CD14-positive monocyte (primary cell): Measurements from ENCODE around the gene RABL6. TPM values are rescaled to one million over a fixed set of nuclear protein-coding genes. Genes with fewer than 3 reads are reported as not detected.

Source experiments
- DNase-seq, 3 donors: peaks; one replicate each; pipeline ENCODE4 v3.0.0-alpha.2; 2011 to 2022
- H2AFZ ChIP-seq: 2 replicates; pipeline ENCODE4 v1.6.0; 2012; ENCODE audit warnings: mild to moderate bottlenecking, low read depth, low read length, inconsistent platforms; ENCODE audit not compliant: insufficient read depth, poor library complexity, severe bottlenecking
- H3K27ac ChIP-seq, 2 donors: 1 replicate in 1 of 2; 2 replicates in 1 of 2; pipeline ENCODE4 v1.5.1; 2012 to 2013; ENCODE audit warnings: low read length in 2 of 2, control low read depth in 1 of 2, inconsistent platforms in 1 of 2, low read depth in 1 of 2, mild to moderate bottlenecking in 1 of 2
- H3K27me3 ChIP-seq, 2 donors: one replicate each; pipeline versions ENCODE4 v1.6.0 to v1.6.1; 2011 to 2013; ENCODE audit warnings: low read length in 2 of 2; ENCODE audit not compliant: control insufficient read depth in 2 of 2, insufficient read depth in 2 of 2
- H3K36me3 ChIP-seq, 2 donors: replicated peaks in 1 of 2; 1 replicate in 1 of 2; 2 replicates in 1 of 2; pipeline versions ENCODE4 v1.5.1 to v1.6.1; 2012 to 2013; ENCODE audit warnings: low read length in 2 of 2, control low read depth in 1 of 2, inconsistent platforms in 1 of 2, mild to moderate bottlenecking in 1 of 2; ENCODE audit not compliant: insufficient read depth in 2 of 2, control insufficient read depth in 1 of 2
- H3K4me1 ChIP-seq, 2 donors: 1 replicate in 1 of 2; 2 replicates in 1 of 2; pipeline versions ENCODE4 v1.5.1 to v1.6.1; 2012 to 2013; ENCODE audit warnings: low read length in 2 of 2, control low read depth in 1 of 2, inconsistent platforms in 1 of 2, mild to moderate bottlenecking in 1 of 2, moderate library complexity in 1 of 2; ENCODE audit not compliant: insufficient read depth in 2 of 2, control insufficient read depth in 1 of 2
- H3K4me2 ChIP-seq: replicated peaks from 2 replicates; pipeline ENCODE3; 2012; ENCODE audit warnings: low read length, moderate library complexity, mild to moderate bottlenecking; ENCODE audit not compliant: poor library complexity, severe bottlenecking; ENCODE audit errors: extremely low read depth
- H3K4me3 ChIP-seq, 3 experiments: fragments of 200-600 bp in 1 of 3; sonication (generic) in 1 of 3; replicated peaks in 1 of 3; 1 replicate in 2 of 3; 2 replicates in 1 of 3; pipeline ENCODE4 v1.5.1; 2011 to 2013; ENCODE audit warnings: low read length in 3 of 3, mild to moderate bottlenecking in 3 of 3, control low read depth in 2 of 3, low read depth in 2 of 3, inconsistent platforms in 1 of 3, moderate library complexity in 1 of 3
- H3K79me2 ChIP-seq: 2 replicates; pipeline ENCODE4 v1.6.0; 2012; ENCODE audit warnings: mild to moderate bottlenecking, control low read depth, inconsistent platforms, low read length, moderate library complexity; ENCODE audit not compliant: insufficient read depth
- H3K9ac ChIP-seq: 2 replicates; pipeline ENCODE4 v1.6.0; 2017; ENCODE audit warnings: low read length, mild to moderate bottlenecking; ENCODE audit not compliant: insufficient read depth, poor library complexity, severe bottlenecking
- H3K9me3 ChIP-seq, 2 donors: replicated peaks in 1 of 2; 1 replicate in 1 of 2; 2 replicates in 1 of 2; pipeline versions ENCODE4 v1.5.1 to v1.6.1; 2012 to 2013; ENCODE audit warnings: low read length in 2 of 2, control low read depth in 1 of 2; ENCODE audit not compliant: control insufficient read depth in 1 of 2, insufficient read depth in 1 of 2
- H4K20me1 ChIP-seq: 2 replicates; pipeline ENCODE4 v1.6.0; 2012; ENCODE audit warnings: mild to moderate bottlenecking, low read length, control low read depth, moderate library complexity; ENCODE audit not compliant: insufficient read depth
- H3K27ac Mint-ChIP-seq, 7 donors: one replicate each; pipeline ENCODE4 v1.8.0; 2020; ENCODE audit warnings: mild to moderate bottlenecking in 7 of 7, mixed read lengths in 7 of 7, moderate library complexity in 6 of 7, inconsistent platforms in 2 of 7
- H3K27me3 Mint-ChIP-seq, 3 donors: one replicate each; pipeline ENCODE4 v1.8.0; 2021 to 2022; ENCODE audit warnings: low read depth in 3 of 3, mild to moderate bottlenecking in 3 of 3, mixed read lengths in 3 of 3, moderate library complexity in 3 of 3, inconsistent platforms in 1 of 3
- H3K36me3 Mint-ChIP-seq, 2 donors: one replicate each; pipeline ENCODE4 v1.8.0; 2020; ENCODE audit warnings: mixed read lengths in 2 of 2, inconsistent platforms in 1 of 2, mild to moderate bottlenecking in 1 of 2
- H3K4me1 Mint-ChIP-seq: one replicate; pipeline ENCODE4 v1.8.0; 2020; ENCODE audit warnings: mild to moderate bottlenecking, mixed read lengths
- H3K4me3 Mint-ChIP-seq, 2 donors: one replicate each; pipeline ENCODE4 v1.8.0; 2020; ENCODE audit warnings: mild to moderate bottlenecking in 2 of 2, mixed read lengths in 2 of 2, moderate library complexity in 1 of 2
- H3K9me3 Mint-ChIP-seq, 7 donors: one replicate each; pipeline ENCODE4 v1.8.0; 2020 to 2022; ENCODE audit warnings: mixed read lengths in 7 of 7, mild to moderate bottlenecking in 6 of 7, moderate library complexity in 6 of 7, inconsistent platforms in 2 of 7
- CTCF ChIP-seq: fragments of 200-600 bp; IDR thresholded peaks from one replicate; pipeline ENCODE4 v1.8.0; 2022; ENCODE audit warnings: antibody characterized with exemption, mild to moderate bottlenecking
- WGBS: methylation state at CpG from one replicate; pipeline ENCODE4 v1.1.5; 2013; ENCODE audit warnings: missing lambda C conversion rate; ENCODE audit not compliant: insufficient coverage; 5-methylcytosine and 5-hydroxymethylcytosine counted together
- intact Hi-C, 2 donors: fragments of 100-400 bp; cut with micrococcal nuclease; formaldehyde crosslinking; loops; one replicate each; pipeline versions ENCODE4 v1.15.0 to v1.15.1; 2023
- polyA plus RNA-seq, 3 donors: library from polyadenylated mRNA; depleted of rRNA in 1 of 3; unstranded in 2 of 3; stranded (reverse) in 1 of 3; fragments of 300-500 nt in 2 of 3; fragments of >200 nt in 1 of 3; fragmentation: Illumina TruSeq in 2 of 3; gene quantifications; 1 replicate in 2 of 3; 2 replicates in 1 of 3; pipeline ENCODE4 v1.2.3, GENCODE V29; 2012 to 2021

Gene RABL6
- polyA plus RNA-seq, 3 donors, result 6.7 to 30.9 (median 8.1) TPM

- DNase-seq, result no peak
- no peaks in the 10 kb centered on the region for H3K4me1 Mint-ChIP-seq
- H3K9me3 ChIP-seq, result no peaks in the 10 kb centered on the region
- H3K27me3 ChIP-seq, result no peaks in the 10 kb centered on the region
- peaks cover 0 to 2% (median 0%) of the 10 kb centered on the region in 3 donors for H3K27me3 Mint-ChIP-seq
- H3K79me2 ChIP-seq, result no peaks in the 10 kb centered on the region
- H3K4me3 ChIP-seq, result no peak overlapping the region
- no peak overlapping the region for H3K27ac ChIP-seq
- H3K4me3 Mint-ChIP-seq, result no peak overlapping the region
- H4K20me1 ChIP-seq, result peaks cover 11% of the 10 kb centered on the region
- peaks cover 61 to 94% of the 10 kb centered on the region in 2 donors for H3K36me3 Mint-ChIP-seq
- intact Hi-C loops, result no loop called here
- no peak overlapping the region for H2AFZ ChIP-seq
- peaks cover 81 to 99% of the 10 kb centered on the region in 2 donors for H3K36me3 ChIP-seq
- no peaks in the 10 kb centered on the region for H3K9me3 Mint-ChIP-seq
- 98% methylated on average over 8 of the region's 14 CpGs for WGBS
- H3K4me1 ChIP-seq, result no peaks in the 10 kb centered on the region
- TF ChIP-seq CTCF, result no peak
- no peak overlapping the region for H3K27ac Mint-ChIP-seq
- H3K4me2 ChIP-seq, result no peak overlapping the region
- H3K9ac ChIP-seq, result no peak overlapping the region
These were observed 20.2 kb downstream of the RABL6 start for GRCh38 chr9:136827794-136828473.

DNA sequence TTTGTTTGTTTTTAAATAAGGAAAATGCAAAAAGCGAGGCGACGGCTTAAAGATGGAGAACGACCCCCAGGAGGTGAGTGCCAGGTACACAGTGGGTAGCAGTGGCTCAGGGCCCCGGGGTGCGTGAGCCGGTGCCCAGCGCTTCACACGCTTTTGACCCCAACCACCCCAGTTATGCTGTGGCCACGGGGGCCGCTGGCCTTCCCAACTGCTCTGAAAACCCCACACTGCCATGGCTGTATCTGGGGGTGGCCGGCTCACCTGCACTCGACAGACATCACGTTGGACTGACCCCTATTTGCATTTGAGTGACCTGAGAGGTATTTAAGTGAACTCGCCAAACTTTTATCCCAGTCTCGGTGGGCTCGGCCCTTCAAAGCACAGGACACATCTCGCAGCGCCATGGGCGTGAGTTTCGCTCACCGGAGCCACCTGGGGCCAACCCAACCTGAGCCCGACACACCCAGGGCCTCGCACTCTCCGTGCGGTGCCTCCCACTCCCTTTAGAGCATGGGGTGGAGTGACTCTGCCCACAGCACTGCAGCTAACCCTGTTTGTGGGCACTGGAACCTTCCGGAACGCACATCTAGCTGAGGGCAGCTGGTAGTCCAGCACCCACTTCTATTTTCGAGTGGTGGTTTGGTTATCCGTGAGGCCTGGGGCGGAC lies 20.9 kb downstream of the RABL6 start:
- H3K9me3 ChIP-seq, result no peaks in the 10 kb centered on the region
- H4K20me1 ChIP-seq, result peaks cover 4% of the 10 kb centered on the region
- no peak overlapping the region for H2AFZ ChIP-seq
- WGBS, result 98% methylated on average over 28 of the region's 31 CpGs
- Mint-ChIP-seq H3K4me1 (no peaks in the 10 kb centered on the region), H3K27ac (no peak overlapping the region), H3K36me3 (peaks cover 57 to 89% of the 10 kb centered on the region in 2 donors), H3K9me3 (no peaks in the 10 kb centered on the region), H3K4me3 (no peak overlapping the region), H3K27me3 (peaks cover 0 to 2% (median 0%) of the 10 kb centered on the region in 3 donors)
- H3K36me3 ChIP-seq, result peaks cover 78 to 95% of the 10 kb centered on the region in 2 donors
- intact Hi-C loops, result no loop called here
- no peak for DNase-seq
- no peak for TF ChIP-seq CTCF
- no peak overlapping the region for H3K9ac ChIP-seq
- H3K79me2 ChIP-seq, result no peaks in the 10 kb centered on the region
- no peaks in the 10 kb centered on the region for H3K27me3 ChIP-seq
- no peak overlapping the region for H3K4me3 ChIP-seq
- H3K4me1 ChIP-seq, result no peaks in the 10 kb centered on the region
- H3K27ac ChIP-seq, result no peak overlapping the region
- H3K4me2 ChIP-seq, result no peak overlapping the region
